Measurements from ENCODE around the gene KIR2DL1.
"Not testable (repeated sequence)": the region's sequence is repeated elsewhere in the genome, so short reads cannot be mapped to it uniquely, and the experiment has no call there.

KIR2DL1 gene

DNA sequence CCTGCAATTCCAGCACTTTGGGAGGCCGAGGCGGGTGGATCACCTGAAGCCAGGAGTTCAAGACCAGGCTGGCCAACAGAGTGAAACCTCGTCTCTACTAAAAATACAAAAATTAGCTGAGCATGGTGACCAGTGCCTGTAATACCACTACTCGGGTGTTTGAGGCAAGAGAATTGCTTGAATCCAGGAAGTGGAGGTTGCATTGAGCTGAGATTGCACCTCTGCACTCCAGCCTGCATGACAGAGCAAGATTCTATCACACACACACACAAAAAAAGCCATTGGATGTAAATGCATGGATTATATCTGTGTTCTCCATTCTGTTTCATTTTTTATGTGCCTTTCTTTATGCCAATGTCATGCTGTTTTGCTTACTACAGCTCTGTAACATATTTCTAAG, 54.8 kb downstream of the KIR2DL1 start:
- not testable (repeated sequence) for DNase-seq

DNA sequence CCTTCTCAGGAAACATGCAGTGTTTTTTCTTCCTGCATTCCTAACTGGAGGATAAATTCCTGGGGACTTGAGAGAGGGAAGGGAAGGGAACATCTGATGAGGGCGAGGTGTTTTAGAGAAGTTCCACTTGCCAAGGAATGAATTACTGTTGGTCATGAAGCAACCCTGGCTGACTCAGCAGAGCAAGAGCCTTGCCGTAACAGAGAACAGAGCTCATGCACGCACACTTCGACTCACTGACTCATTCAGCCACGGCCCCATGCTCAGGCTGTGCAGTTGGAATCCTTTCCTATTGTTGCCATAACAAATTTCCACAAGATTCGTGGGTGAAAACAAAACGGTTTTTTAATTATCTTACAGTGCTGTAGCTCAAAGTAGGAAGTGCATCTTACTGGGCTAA, 55.7 kb downstream of the KIR2DL1 start:
- not testable (repeated sequence) for DNase-seq

DNA sequence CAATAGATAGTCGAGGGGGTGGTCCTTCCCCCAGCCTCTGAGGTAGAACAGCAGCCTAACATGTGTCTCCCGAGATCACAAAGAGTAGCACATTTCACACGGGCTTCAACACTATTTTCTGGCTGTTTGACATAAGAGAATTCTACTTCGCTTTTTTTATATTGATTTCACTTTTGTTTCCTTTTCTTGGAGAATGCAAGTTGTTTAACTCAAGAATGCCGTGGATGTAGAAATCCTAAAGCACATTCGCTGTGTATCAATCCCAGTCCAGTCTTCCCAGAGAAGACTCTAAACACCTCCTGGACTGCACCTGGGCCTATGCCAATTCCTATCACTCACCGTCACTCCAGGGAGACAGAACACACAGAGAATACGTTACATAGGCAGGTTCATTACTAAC, 58.5 kb downstream of the KIR2DL1 start:
- DNase-seq, result not testable (repeated sequence)

DNA sequence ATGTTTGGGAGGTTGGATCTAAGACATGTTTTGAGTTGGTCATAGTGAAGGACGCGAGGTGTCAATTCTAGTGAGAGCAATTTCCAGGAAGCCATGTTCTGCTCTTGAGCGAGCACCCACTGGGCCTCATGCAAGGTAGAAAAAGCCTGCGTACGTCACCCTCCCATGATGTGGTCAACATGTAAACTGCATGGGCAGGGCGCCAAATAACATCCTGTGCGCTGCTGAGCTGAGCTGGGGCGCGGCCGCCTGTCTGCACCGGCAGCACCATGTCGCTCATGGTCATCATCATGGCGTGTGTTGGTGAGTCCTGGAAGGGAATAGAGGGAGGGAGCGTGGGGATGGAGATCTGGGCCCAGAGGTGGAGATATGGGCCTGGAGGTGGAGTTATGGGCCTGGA, 62.9 kb downstream of the KIR2DL1 start, which contains the start of gene KIR2DS4:
TSS of gene KIR2DS4 (plus strand) at position 181 of the 400 bp plus-strand sequence.
- DNase-seq, result not testable (repeated sequence)

Measured in C1 segment of cervical spinal cord (tissue), 14 donors.